HG02884 (cell line): ENCODE data around the gene BABAM1.
"Not testable (repeated sequence)": the region's sequence is repeated elsewhere in the genome, so short reads cannot be mapped to it uniquely, and the experiment has no call there.

Experiments
- ATAC-seq: cut with Tn5 transposase; IDR thresholded peaks from one replicate; pipeline ENCODE4 v1.9.1; 2021; ENCODE audit warnings: mild to moderate bottlenecking, moderate library complexity; ENCODE audit not compliant: unreplicated experiment

Gene BABAM1

DNA sequence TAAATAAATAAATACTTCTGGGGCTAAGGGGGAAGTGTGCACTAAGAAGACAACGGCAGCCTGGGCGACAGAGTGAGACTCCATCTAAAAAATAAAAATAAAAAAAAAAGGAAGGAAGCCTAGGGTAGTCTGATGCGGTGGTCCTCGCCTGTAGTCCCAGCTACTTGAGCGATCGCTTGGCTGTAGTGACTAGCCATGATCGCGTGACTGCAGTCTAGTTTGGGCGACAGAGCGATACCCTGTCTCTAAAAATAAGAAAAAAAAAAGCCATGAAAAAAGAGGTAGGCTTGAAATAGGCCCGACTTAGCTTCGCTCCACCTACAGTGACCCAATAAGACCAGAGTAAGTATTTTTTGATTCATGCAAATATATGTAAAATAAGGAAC, 661 bp upstream of the BABAM1 start:
- ATAC-seq = peak; percentile 15

DNA sequence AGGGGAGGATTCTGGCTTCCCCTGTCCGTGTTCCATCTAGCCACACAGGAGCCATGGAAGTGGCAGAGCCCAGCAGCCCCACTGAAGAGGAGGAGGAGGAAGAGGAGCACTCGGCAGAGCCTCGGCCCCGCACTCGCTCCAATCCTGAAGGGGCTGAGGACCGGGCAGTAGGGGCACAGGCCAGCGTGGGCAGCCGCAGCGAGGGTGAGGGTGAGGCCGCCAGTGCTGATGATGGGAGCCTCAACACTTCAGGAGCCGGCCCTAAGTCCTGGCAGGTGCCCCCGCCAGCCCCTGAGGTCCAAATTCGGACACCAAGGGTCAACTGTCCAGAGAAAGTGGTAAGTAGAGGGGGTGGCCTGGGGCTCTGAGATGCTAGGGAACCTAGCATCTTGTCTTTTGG, 1.5 kb downstream of the BABAM1 start:
- no peak for ATAC-seq

DNA sequence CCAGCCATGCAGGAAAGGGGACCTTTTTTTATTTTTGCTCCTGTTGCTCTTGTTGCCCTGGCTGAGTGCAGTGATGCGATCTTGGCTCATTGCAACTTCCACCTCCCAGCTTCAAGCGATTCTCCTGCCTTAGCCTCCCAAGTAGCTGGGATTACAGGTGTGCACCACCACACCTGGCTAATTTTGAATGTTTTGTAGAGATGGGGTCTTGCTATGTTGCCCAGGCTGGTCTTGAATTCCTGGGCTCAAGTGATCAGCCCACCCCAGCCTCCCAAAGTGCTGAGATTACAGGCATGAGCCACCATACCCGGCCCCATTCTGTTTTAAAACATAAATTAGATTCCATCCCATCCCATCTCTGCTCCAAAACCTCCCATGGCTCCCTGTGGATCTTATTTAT, 7.6 kb downstream of the BABAM1 start:
- not testable (repeated sequence) for ATAC-seq

DNA sequence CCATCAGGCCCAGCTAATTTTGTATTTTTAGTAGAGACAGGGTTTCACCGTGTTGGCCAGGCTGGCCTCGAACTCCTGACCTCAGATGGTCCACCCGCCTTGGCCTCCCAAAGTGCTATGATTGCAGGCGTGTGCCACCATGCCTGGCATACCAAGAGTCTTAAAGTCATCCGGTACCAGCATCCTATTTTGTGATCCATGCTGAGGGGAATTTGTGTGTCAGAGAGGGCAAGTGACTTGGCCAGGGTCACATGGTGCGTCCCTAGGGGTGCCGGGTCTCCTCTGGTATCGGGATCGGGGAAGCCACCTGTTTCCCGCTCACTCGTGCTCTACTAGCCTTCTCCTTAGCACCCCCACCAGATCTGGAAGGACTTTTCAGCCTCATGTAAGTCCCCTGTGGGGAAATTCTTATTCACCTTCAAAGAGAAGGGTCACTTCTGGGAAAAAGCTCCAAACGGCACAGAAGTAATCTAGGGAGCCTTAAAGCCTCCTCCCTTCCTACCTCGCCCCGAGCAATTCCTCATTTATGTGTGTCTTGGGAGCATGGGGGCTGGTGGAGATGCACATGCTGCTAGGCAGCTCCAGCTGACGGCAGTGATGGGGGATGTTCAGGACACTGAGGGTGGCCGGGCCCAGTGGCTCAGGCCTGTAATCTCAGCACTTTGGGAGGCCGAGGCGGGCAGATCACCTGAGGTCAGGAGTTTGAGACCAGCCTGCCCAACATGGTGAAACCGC, 8.4 kb downstream of the BABAM1 start:
- ATAC-seq = no peak

DNA sequence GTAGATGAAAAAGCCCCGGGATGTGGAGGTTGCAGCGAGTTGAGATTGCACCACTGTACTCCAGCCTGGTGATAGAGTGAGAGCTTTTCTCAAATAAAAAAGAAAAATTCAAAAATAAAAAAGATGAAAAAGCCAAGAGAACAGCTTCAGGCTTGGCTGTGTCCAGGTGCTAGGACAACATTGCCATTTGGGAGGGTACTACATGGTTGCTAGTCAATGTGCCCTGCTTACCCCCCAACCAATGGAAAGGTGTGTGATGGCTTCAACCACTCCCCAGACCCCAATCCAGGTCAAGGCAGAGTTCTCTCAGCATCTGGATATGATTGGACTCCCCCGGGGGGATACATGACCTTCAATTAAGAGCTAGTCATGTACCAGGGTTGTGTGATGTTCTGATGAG, 12.2 kb downstream of the BABAM1 start:
- no peak for ATAC-seq

DNA sequence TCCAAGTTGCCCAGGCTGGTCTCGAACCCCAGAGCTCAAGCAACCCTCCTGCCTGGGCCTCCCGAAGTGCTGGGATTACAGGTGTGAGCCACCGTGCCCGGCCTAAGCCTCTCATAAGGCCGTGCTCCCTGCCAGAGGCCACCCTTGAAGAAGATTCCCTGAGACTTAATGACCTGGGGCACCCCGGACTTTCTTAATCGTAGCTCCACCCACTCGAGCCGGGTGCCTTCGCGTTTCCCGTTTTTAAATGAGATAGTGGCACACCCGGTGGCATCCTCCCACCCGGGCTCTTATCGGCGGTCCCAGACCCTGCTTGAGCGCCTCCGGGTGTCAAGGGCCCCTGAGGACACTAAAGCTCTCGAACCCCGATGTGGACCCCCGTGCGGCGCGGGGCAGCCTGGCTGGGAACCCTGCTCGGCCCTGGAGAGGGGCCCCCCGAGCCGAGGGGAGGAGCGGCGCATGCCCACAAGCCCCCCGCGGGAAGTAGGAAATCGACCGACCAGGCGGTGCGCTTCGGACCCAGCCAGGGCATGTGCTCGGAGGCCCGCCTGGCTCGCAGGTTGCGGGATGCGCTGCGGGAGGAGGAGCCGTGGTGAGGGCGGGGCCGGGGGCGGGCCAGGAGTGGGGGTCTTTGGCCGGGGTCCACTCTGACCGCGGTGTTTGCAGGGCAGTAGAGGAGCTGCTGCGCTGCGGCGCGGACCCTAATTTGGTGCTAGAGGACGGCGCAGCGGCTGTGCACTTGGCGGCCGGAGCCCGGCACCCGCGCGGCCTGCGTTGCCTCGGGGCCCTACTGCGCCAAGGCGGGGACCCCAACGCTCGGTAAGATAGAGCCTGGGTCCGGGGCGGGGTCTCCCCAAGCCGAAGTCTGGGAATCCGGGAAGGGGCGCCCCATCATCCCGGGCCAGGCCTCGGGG, 14.4 kb downstream of the BABAM1 start, which contains the start of gene ANKLE1:
Gene ANKLE1, plus strand, starts transcription at position 511 of the 914 bp plus-strand sequence. Its CDS starts 20 bp downstream, at position 531.
- ATAC-seq = no peak

GRCh38 chr19:17282488-17283125, 15.4 kb downstream of the BABAM1 start:
- no peak for ATAC-seq

DNA sequence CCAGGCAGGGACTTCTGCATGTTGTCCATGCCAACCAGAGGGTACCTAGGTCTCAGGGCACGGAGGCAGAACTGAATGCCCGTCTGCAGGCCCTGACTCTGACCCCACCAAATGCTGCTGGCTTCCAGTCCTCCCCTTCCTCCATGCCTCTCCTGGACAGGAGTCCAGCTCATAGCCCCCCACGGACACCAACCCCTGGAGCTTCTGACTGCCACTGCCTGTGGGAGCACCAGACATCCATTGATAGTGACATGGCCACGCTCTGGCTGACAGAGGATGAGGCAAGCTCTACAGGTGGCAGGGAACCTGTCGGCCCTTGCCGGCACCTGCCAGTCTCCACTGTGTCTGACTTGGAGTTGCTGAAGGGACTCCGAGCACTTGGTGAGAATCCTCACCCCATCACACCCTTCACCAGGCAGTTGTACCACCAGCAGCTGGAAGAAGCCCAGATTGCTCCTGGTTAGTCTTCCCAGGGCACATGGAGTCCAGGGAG, 16.3 kb downstream of the BABAM1 start:
- no peak for ATAC-seq

DNA sequence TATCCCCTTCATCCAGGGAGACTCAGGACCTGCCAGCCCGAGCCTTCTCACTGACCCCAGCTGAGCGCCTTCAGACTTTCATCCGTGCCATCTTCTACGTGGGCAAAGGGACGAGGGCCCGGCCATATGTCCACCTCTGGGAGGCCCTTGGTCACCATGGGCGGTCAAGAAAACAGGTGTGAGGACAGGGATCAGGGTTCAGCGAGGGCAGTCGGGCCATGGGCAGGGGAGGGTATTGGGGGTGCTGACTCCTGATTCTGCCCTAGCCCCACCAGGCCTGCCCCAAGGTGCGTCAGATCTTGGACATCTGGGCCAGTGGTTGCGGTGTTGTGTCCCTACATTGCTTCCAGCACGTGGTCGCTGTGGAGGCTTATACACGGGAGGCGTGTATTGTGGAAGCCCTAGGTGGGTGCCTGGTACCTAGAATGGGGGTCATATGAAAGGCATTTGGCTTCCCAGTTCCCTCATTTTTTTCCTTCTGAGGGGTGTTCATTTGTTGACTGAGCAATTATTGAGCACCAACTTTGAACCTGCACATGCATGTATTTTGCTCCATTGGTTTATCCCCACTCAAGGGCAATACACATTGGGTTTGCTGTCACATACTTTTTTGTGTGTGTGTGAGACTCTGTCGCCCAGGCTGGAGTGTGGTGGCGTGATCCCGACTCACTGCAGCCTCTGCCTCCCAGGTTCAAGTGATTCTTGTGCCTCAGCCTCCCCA, 18.3 kb downstream of the BABAM1 start:
- no peak for ATAC-seq

DNA sequence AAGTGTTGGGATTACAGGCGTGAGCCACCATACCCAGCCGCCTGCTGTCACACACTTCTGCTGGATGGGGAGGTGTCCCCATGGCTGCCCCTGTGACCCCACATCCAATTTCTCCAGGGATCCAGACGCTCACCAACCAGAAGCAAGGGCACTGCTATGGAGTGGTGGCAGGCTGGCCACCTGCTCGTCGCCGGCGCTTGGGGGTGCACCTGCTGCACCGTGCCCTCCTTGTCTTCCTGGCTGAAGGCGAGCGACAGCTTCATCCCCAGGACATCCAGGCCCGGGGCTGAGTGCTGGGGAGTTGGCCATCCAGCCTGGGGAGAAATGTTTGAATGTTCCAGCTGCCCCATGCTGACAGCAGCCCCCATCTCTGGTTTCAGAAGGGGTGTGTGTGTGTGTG, 19.0 kb downstream of the BABAM1 start:
- ATAC-seq = no peak

DNA sequence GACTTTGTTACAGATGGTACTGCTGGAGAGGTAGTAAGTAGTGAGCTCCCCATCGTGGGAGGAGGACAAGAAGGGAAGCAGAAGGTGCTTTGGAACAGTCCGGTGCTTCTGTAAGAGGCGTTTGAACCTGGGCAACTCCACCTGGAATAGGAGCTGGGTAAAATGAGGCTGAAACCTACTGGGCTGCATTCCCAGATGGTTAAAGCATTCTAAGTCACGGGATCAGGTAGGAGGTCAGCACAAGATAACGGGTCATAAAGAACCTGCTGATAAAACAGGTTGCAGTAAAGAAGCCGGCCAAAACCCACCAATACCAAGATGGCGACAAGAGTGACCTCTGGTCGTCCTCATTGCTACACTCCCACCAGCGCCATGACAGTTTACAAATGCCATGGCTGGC, 19.5 kb downstream of the BABAM1 start:
- no peak for ATAC-seq

GRCh38 chr19:17289489-17289888, 22.2 kb downstream of the BABAM1 start:
- ATAC-seq = no peak

DNA sequence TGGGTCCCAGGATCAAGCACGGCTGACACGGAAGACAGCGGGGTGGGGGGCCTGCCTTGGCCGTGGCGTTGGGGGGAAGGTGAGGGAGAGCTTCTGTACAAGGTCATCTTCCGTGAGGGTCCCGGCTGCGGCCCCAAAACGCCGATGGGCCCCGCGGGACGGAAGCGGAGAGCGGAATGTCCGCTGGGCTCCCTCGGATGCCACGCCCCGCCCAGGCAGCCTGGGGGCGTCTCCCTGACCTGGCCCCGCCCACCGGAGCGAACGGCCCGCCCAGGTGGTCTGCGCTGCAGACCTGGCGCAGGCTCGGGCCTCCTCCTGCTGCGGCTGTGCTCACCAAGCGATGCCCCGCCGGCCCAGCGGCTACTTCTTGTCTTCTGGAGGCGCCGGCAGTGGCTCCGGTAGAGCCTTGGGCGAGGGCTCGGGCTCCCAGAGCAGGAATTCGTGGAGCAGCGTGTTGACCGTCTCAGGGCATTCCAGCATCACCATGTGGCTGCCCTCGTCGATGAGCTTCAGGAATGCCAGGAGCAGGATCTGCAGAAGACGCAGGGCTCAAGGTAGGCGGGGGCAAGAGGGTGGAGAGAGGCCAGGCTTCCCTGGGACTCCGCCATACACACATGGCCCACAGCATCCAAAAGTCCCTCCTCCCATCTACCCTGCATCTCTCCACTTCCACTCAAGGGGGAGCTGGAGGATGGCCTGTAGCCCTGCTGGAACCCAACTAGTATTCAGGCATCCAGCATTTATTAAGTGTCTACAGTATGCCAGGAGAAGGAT, 25.2 kb downstream of the BABAM1 start:
- ATAC-seq = no peak

GRCh38 chr19:17293605-17294004, 26.4 kb downstream of the BABAM1 start:
- no peak for ATAC-seq

- no peak for ATAC-seq
Measured at GRCh38 chr19:17294051-17294891, 27.0 kb downstream of the BABAM1 start.

- not testable (repeated sequence) for ATAC-seq
Measured at GRCh38 chr19:17295551-17295950, 28.3 kb downstream of the BABAM1 start.

GRCh38 chr19:17296273-17296672, 29.0 kb downstream of the BABAM1 start:
- no peak for ATAC-seq

GRCh38 chr19:17296976-17297375, 29.7 kb downstream of the BABAM1 start:
- no peak for ATAC-seq

GRCh38 chr19:17300992-17301619, 33.9 kb downstream of the BABAM1 start:
- no peak for ATAC-seq
